T-helper 2 cell (primary cell): ENCODE results near the gene BMP8B.
"Not testable (repeated sequence)": the region's sequence is repeated elsewhere in the genome, so short reads cannot be mapped to it uniquely, and the experiment has no call there.

Source experiments
- DNase-seq, 5 experiments: peaks; one replicate each; pipeline versions ENCODE4 v3.0.0 to v3.0.0-alpha.2; 2012 to 2022

Gene BMP8B

GRCh38 chr1:39777306-39777705, 11.4 kb downstream of the BMP8B start:
- no peak for DNase-seq

- DNase-seq, result no peak
Observed at GRCh38 chr1:39776886-39777285, 11.8 kb downstream of the BMP8B start.

GRCh38 chr1:39776400-39776713, 12.3 kb downstream of the BMP8B start:
- no peak for DNase-seq

- not testable (repeated sequence) for DNase-seq
Observed at GRCh38 chr1:39775676-39776399, 12.8 kb downstream of the BMP8B start.

- not testable (repeated sequence) for DNase-seq
Observed at GRCh38 chr1:39775141-39775540, 13.5 kb downstream of the BMP8B start.

- not testable (repeated sequence) for DNase-seq
Observed at GRCh38 chr1:39773369-39773979, 15.2 kb downstream of the BMP8B start.

- DNase-seq, result not testable (repeated sequence)
Observed at GRCh38 chr1:39771022-39771532, 17.6 kb downstream of the BMP8B start, which contains the start of gene OXCT2. TSS of gene OXCT2 (minus strand) at chr1:39771348. CDS start at chr1:39771255, 93 bp downstream.

GRCh38 chr1:39770100-39771021, 18.3 kb downstream of the BMP8B start:
- DNase-seq, result peak in 3 of 5 experiments; percentile 17 to 45 (median 27)

GRCh38 chr1:39769502-39769901, 19.2 kb downstream of the BMP8B start:
- not testable (repeated sequence) for DNase-seq

GRCh38 chr1:39766466-39766865, 22.2 kb downstream of the BMP8B start:
- not testable (repeated sequence) for DNase-seq

GRCh38 chr1:39764512-39764911, 24.2 kb downstream of the BMP8B start:
- DNase-seq, result not testable (repeated sequence)

GRCh38 chr1:39763619-39764374, 24.9 kb downstream of the BMP8B start:
- DNase-seq, result not testable (repeated sequence)

- no peak for DNase-seq
Observed at GRCh38 chr1:39762550-39763540, 25.8 kb downstream of the BMP8B start.

GRCh38 chr1:39761557-39762260, 27.0 kb downstream of the BMP8B start:
- DNase-seq, result no peak

- DNase-seq, result no peak
Observed at GRCh38 chr1:39761016-39761415, 27.6 kb downstream of the BMP8B start.

- no peak for DNase-seq
Observed at GRCh38 chr1:39760074-39761008, 28.3 kb downstream of the BMP8B start.

- DNase-seq, result no peak
Observed at GRCh38 chr1:39759436-39759726, 29.3 kb downstream of the BMP8B start.

- no peak for DNase-seq
Observed at GRCh38 chr1:39758556-39759435, 29.9 kb downstream of the BMP8B start.
